Fibroblast of skin of back (primary cell): ENCODE results near the gene CCDC187.
"Not testable (repeated sequence)": the region's sequence is repeated elsewhere in the genome, so short reads cannot be mapped to it uniquely, and the experiment has no call there.

Experiments used
- DNase-seq: peaks from one replicate; pipeline ENCODE4 v3.0.0-alpha.2; 2013

CCDC187 gene

DNA sequence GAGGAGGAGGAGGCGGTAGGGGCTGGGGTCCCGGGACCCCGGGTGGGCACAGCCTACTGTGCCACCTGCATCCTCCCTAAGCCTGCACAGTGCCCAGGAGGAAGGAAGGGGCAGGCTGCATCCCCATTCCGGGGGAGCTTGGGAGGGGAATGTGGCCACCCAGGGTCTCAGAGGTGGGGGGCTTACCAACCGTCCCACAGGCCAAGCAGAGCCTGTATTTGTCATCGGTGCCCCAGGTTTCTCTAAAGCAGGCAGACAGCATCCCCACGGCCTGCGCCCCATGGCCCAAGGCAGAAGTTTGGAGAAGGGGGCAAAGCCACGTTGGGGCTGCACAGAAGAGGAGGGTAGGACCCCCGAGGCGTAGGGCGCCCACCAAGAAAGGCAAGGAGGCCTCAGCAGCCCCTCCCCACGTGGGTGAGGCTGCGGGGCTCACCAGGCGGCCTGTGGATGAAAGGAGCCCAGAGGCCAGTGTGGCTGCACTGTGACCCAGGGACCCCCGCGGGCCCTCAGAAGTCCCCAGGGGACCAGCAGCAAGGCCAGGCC, 22.9 kb upstream of the CCDC187 start:
- DNase-seq: peak; percentile 39

DNA sequence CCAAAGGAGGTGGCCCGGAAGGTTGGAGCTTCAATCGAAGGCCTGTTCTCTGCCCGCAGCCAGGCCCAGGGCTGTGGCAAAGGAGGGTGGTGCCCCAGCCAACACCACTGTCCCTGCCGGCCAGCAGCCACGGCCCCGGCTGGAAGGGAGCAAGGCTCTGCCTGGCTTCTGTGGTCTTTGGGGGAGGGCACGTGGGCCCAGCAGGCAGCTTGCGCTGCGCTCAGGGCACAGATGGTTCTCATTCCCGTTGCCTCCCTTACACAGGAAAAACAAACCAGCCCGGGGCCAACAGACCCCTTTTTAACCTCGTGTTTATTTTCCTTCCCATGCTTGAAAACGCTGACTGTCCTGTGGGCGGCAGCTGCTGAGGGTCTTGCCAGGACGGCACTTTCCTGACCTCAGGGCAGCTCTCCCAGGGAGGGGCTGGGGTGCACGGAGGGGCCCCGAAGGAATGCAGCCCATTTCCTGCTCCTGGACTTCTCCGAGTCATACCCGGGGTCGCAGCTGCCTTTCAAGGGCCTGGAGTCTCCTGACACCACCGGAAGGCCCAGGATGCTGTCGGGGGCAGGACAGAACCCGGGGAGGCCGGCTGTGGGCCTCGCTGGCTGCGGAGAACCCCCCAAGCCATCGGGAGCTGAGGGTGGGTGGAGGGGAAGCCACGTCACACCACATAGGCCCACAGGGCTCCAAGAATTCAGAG, 22.3 kb upstream of the CCDC187 start:
- peak; percentile 92 for DNase-seq

DNA sequence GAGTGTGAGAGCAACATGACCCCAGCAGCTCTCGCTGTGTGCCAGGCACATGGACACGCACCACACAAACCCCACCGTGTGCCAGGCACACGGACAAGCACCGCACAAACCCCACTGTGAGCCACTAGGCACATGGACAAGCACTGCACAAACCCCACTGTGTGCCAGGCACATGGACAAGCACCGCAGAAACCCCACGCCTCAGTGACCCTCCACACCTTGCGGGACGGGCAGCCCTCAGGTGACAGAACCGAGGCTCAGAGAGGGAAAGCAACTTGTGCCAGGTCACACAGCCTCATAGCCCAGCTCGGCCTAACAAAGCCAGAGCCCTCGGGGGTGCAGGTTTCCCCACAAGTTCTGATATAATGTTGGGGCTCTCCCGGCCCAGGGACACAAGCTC, 21.5 kb upstream of the CCDC187 start:
- no peak for DNase-seq

GRCh38 chr9:136324501-136325300, 20.8 kb upstream of the CCDC187 start:
- DNase-seq: no peak

GRCh38 chr9:136323371-136323789, 19.5 kb upstream of the CCDC187 start:
- DNase-seq: no peak

DNA sequence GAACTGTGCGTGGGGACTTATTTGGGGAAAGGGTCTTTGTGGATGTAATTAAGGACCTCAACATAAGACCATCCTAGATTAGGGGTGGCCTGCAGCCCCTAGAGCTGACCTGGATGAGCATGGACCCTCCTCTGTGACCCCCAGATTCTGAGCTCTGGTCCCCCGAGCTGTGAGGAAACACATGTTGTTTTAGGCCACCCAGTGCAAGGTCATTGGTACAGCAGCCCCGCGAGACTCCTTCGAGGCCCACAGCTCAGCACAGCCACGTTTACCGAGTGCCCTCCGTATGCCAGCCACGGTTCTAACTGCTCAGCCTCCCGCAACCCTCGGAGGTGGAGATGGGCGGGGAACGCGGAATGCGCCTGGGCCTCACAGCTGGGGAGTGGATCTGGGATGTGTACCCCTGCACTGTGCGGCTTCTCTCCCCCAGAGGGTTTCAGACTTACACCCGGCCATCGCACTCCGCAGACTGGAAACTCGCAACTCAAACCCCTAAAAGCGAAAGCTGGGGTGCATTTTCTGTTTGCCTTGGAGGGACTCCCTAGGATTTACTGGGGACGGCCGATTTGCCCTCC, 18.9 kb upstream of the CCDC187 start:
- DNase-seq: no peak

DNA sequence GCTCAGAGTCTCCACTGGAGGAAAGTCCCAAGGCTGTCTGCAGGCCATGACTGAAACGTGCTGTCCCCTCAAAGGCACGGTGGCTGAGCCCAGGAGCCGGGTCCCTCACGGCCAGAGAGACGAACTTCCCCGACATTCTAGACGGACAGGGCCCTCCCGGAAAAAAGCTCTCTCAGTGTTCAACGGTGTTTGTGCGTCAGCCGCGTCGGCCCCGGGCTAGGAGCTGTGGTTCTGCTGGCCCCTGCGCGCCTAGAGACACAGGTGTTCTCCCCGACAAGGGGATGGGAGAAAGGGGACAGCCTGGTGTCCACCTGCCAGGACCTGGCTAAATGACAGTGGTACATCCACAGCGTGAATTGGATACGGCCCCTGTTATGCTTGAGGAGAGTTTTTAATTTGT, 17.7 kb upstream of the CCDC187 start:
- DNase-seq: no peak

GRCh38 chr9:136320972-136321371, 17.1 kb upstream of the CCDC187 start:
- DNase-seq: not testable (repeated sequence)

- not testable (repeated sequence) for DNase-seq
These were observed 16.1 kb upstream of the CCDC187 start for GRCh38 chr9:136319955-136320354.

DNA sequence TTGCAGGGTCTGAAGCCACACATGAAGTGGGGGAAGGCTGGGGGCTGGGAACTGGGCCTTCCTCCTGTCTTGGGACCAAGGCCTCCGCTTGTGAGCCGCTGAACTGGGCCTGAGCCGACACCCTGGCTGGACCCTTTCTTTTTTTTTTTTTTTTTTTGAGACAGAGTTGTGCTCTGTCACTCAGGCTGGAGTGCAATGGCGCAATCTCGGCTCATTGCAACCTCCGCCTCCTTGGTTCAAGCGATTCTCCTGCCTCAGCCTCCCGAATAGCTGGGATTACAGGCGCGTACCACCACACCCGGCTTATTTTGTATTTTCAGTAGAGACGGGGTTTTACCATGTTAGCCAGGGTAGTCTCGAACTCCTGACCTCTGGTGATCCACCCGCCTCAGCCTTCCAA, 15.3 kb upstream of the CCDC187 start:
- DNase-seq: not testable (repeated sequence)

DNA sequence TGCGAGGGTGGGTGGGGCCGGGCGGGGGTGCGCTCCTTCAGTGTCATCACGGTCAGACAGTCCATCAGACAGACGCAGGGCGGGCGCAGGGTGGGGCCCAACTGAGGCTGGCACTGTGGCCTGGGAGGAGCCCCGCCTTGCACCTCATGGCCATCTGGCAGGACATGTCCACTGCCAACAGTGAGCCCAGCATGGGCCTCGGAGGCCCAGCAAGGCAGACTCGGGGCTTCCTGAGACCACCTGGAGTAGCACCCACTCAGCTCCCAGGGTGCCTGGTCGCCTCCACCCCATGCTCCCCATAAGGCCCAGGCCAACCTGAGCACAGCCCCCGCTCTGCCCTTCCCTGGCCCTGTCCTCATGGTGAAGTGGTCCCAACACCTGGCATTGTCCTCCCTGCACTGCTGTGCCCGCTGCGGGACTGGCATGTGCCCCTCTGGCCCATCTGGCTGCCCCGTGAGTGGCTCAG, 14.9 kb upstream of the CCDC187 start:
- no peak for DNase-seq

GRCh38 chr9:136318111-136318775, 14.3 kb upstream of the CCDC187 start:
- DNase-seq: no peak

DNA sequence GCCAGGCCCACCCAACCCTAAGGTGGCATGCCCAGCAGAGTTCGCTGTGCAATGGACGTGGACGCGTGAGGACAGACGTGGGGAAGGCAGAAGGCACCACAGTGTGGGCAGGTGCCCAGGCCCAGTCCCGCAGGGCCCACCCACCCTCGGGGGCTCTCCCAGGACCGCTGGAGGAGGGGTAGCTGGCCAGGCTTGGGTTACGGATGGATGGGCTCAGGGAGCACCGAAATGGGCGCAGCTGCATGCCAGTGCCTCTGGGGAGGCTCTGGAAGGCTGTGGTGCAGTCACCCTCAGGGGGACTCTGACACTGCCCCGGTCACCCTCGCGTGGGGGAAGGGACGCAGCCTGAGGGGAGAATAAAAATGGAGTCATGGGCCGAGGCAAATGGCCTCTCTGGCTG, 13.8 kb upstream of the CCDC187 start:
- no peak for DNase-seq

DNA sequence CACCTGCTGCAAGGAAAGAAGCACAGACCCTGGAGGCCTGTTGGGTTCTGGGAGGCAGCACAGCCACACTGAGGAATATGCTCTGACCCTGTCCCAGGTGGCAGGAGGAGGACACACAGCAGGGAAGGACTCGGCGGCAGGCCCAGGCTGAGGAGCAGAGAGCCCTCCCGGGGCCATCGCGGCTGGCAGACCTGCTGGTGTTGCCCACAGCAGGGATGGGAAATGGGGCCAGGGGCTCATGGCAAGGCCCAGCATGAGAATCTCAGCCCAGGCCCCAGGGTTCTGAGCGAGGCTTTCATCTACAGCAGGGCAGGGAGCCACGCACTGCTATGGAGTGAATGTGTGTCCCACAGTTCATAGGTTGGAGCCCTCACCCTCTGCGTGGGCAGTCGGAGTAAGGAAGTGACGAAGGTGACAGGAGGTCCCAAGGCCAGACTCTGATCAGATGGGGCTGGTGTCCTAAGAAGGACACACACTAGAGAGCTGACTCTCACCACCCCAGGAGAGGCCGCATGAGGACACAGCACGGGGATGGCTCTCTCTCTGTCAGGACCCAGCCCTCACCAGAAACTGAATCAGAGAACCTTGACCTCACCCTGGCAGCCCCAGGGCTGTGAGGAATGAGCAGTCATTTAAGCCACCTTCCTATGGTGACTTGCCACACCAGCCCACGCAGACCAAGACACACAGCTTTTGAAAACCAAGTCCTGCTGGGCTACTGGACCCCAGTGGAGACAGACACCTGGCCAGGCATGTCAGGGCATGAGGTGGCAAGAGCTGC, 13.2 kb upstream of the CCDC187 start:
- no peak for DNase-seq

GRCh38 chr9:136316271-136316751, 12.4 kb upstream of the CCDC187 start:
- no peak for DNase-seq

DNA sequence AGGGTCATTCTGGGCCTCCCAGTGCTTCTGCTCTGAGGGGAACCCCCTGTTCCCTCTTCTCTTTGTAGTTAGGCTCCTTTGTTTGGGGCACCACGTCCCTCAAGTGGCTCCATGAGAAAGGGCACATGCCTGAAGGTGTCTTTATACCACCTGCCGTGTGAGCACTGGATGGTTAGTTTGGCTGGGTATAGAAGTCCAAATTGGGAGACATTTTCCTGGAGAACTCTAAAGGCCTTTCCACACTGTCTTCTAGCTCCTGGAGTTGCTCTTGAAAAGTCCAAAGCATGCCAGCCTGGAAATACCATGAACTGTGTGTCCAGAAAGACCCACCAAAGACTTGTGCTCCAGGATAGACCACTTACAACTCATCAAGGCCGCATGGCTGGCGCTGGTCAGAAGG, 11.1 kb upstream of the CCDC187 start:
- DNase-seq: no peak

GRCh38 chr9:136314056-136314416, 10.1 kb upstream of the CCDC187 start:
- DNase-seq: no peak

DNA sequence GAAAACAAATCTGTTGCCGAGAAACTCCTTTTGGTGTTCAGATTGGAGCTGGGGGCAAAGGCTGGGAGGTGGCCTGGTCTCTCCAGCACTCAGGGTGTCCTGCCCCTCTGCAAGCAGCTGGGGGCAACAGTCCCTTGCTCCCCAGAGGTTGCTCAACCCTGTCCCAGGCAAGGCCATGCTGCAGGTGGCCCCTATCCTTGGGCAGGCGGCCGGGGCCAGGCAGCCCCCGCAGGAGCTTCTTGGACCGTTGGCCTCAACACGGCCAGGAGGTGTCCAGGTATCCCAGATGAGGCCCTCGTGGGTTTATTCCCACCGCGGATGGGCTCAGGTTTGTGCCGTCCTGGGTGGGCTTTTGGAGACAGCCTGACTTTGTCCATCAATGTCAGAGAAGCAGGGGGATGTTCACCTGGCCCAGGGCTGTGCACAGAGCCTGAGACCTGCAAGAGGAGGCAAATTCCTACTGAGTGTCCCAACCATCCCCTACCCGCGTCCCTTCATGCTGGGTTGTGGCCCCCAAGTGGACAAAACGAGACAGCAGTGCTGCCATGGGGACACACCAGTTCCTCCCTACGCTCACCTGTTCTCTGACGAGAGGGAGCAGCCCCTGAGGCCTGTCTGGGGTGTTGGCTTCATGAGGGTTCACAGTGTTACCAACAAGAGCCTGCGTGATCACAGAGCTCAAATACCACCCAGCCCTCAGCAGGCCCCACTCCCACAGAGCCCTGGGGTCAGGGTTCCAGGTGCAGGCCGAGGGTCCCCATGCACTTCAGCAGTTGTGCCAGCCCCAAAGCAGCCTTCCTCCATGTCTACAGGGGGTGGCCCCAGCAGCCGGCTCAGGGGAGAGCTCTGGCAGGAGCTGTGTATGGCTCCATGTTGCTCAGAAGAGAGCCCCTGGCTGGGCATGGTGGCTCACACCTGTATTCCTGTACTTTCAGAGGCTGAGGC, 9.5 kb upstream of the CCDC187 start:
- DNase-seq: no peak

DNA sequence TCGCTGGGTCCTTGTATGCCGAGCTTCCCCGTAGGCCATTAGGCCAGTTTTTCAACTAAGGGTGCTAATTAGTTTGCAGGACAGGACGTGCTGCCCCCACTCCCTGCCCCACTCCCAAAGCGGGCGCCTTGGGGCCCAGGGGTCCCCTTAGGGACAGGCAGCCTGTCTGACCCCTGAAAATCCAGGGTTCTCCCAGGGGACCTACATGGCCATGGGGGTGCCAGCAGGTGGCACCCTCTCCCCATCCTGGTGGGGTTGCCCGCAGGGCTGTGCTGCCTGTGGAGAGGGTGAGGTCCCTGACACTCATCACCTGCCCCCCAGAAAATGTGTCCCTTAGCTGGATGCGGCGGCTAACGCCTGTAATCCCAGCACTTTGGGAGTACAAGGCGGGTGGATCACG, 8.5 kb upstream of the CCDC187 start:
- peak; percentile 45 for DNase-seq

DNA sequence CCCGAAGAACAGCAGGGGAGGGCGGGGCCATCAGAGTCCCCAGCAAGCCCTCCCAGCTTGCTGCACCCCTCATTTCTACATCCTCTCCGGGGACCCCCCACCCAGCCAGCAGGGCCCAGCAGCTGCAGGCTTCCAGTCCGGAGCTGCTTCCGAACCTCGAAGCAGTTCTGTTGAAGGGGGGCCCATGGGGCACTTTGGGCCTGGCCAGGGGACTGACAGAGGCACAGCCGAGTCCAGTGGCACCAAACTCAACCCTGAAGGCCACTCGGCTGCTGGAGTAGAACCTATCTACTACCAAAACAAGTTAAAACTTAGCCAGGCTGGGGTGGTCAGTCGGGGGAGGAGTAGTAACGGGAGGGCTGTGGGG, 8.1 kb upstream of the CCDC187 start:
- DNase-seq: no peak
